MM.1S (cell line): ENCODE results near the gene TMEM147.

Source experiments
- DNase-seq: peaks from one replicate; pipeline ENCODE4 v3.0.0-alpha.2; 2015
- H2AFZ ChIP-seq: fragments of 300-600 bp; sonication (generic); 2 replicates; pipeline ENCODE4 v1.6.0; 2016; ENCODE audit warnings: antibody characterized with exemption, low read length
- H3F3A ChIP-seq: fragments of 300-600 bp; sonication (generic); 2 replicates; pipeline ENCODE4 v1.6.1; 2016; ENCODE audit warnings: mild to moderate bottlenecking, antibody characterized with exemption, low read length, moderate library complexity, mixed read lengths; ENCODE audit not compliant: insufficient read depth
- H3K27ac ChIP-seq: fragments of 300-600 bp; sonication (generic); 2 replicates; pipeline ENCODE4 v1.5.1; 2016; ENCODE audit warnings: mild to moderate bottlenecking, low read length
- H3K27me3 ChIP-seq: fragments of 300-600 bp; sonication (generic); replicated peaks from 2 replicates; pipeline ENCODE4 v1.6.0; 2016; ENCODE audit warnings: low read length; ENCODE audit not compliant: insufficient read depth
- H3K36me3 ChIP-seq: fragments of 300-600 bp; sonication (generic); replicated peaks from 2 replicates; pipeline ENCODE4 v1.6.1; 2016; ENCODE audit warnings: mild to moderate bottlenecking, low read length, mixed read lengths; ENCODE audit not compliant: insufficient read depth
- H3K4me1 ChIP-seq: fragments of 300-600 bp; sonication (generic); 2 replicates; pipeline ENCODE4 v1.6.1; 2016; ENCODE audit warnings: low read length, mixed read lengths
- H3K4me2 ChIP-seq: fragments of 300-600 bp; sonication (generic); 2 replicates; pipeline ENCODE4 v1.6.0; 2016; ENCODE audit warnings: low read depth, low read length
- H3K4me3 ChIP-seq: fragments of 300-600 bp; sonication (generic); 2 replicates; pipeline ENCODE4 v1.5.1; 2016; ENCODE audit warnings: low read length, mixed read lengths
- H3K79me2 ChIP-seq: fragments of 300-600 bp; sonication (generic); 2 replicates; pipeline ENCODE4 v1.6.1; 2016; ENCODE audit warnings: mixed run types, low read length, mixed read lengths
- H3K9ac ChIP-seq: fragments of 300-600 bp; sonication (generic); 2 replicates; pipeline ENCODE4 v1.6.1; 2016; ENCODE audit warnings: low read length, mixed read lengths
- H3K9me2 ChIP-seq: fragments of 300-600 bp; sonication (generic); replicated peaks from 2 replicates; pipeline ENCODE4 v1.6.1; 2016; ENCODE audit warnings: mild to moderate bottlenecking, low read length, mixed read lengths; ENCODE audit not compliant: insufficient read depth
- H3K9me3 ChIP-seq: fragments of 300-600 bp; sonication (generic); replicated peaks from 2 replicates; pipeline ENCODE4 v1.6.1; 2016; ENCODE audit warnings: mild to moderate bottlenecking, low read length, mixed read lengths; ENCODE audit not compliant: insufficient read depth
- H4K20me1 ChIP-seq: fragments of 300-600 bp; sonication (generic); 2 replicates; pipeline ENCODE4 v1.6.1; 2016; ENCODE audit warnings: mild to moderate bottlenecking, low read length, moderate library complexity, mixed read lengths; ENCODE audit not compliant: insufficient read depth
- CTCF ChIP-seq: fragments of 300-600 bp; sonication (generic); IDR thresholded peaks from 2 replicates; pipeline ENCODE4 v1.5.1; 2016; ENCODE audit warnings: antibody characterized with exemption, low read length, mixed read lengths
- EZH2 ChIP-seq: fragments of 300-600 bp; sonication (generic); optimal IDR thresholded peaks from 2 replicates; pipeline ENCODE3; 2017; ENCODE audit warnings: low read depth, mild to moderate bottlenecking, antibody characterized with exemption, low read length, mixed read lengths
- EZH2phosphoT487 ChIP-seq: fragments of 300-600 bp; sonication (generic); IDR thresholded peaks from 2 replicates; pipeline ENCODE4 v1.6.1; 2018; ENCODE audit warnings: antibody characterized with exemption, low read length

The TMEM147 gene

GRCh38 chr19:35517342-35517741, 28.1 kb upstream of the TMEM147 start:
- Histone ChIP-seq H3F3A (no peaks in the 10 kb centered on the region), H3K27ac (no peak overlapping the region), H3K9me3 (no peaks in the 10 kb centered on the region), H3K4me2 (no peak overlapping the region), H4K20me1 (no peaks in the 10 kb centered on the region), H3K36me3 (no peaks in the 10 kb centered on the region), H3K4me3 (no peak overlapping the region), H2AFZ (no peak overlapping the region), H3K27me3 (peaks cover 90% of the 10 kb centered on the region), H3K9ac (no peak overlapping the region), H3K79me2 (no peaks in the 10 kb centered on the region), H3K4me1 (no peaks in the 10 kb centered on the region), H3K9me2 (no peaks in the 10 kb centered on the region)
- DNase-seq = no peak
- TF ChIP-seq EZH2phosphoT487 = no peak
- TF ChIP-seq CTCF = no peak
- no peak for TF ChIP-seq EZH2

GRCh38 chr19:35518313-35518712, 27.1 kb upstream of the TMEM147 start:
- no peaks in the 10 kb centered on the region for H3K9me3 ChIP-seq
- H4K20me1 ChIP-seq = no peaks in the 10 kb centered on the region
- TF ChIP-seq EZH2phosphoT487 = no peak
- TF ChIP-seq CTCF = no peak
- no peak for TF ChIP-seq EZH2
- no peak overlapping the region for H3K27ac ChIP-seq
- no peaks in the 10 kb centered on the region for H3K79me2 ChIP-seq
- no peak overlapping the region for H3K4me2 ChIP-seq
- H3K9me2 ChIP-seq = no peaks in the 10 kb centered on the region
- H3K9ac ChIP-seq = no peak overlapping the region
- H3F3A ChIP-seq = no peaks in the 10 kb centered on the region
- no peaks in the 10 kb centered on the region for H3K36me3 ChIP-seq
- H3K4me1 ChIP-seq = no peaks in the 10 kb centered on the region
- peaks cover 90% of the 10 kb centered on the region for H3K27me3 ChIP-seq
- DNase-seq = no peak
- H3K4me3 ChIP-seq = no peak overlapping the region
- no peak overlapping the region for H2AFZ ChIP-seq

- DNase-seq = no peak
- Histone ChIP-seq H3K27ac (no peak overlapping the region), H3K4me1 (no peaks in the 10 kb centered on the region), H3K4me2 (no peak overlapping the region), H3K36me3 (no peaks in the 10 kb centered on the region), H3F3A (no peaks in the 10 kb centered on the region), H3K79me2 (no peaks in the 10 kb centered on the region), H4K20me1 (no peaks in the 10 kb centered on the region), H3K9ac (no peak overlapping the region), H3K27me3 (peaks cover 90% of the 10 kb centered on the region), H3K4me3 (no peak overlapping the region), H2AFZ (no peak overlapping the region), H3K9me3 (no peaks in the 10 kb centered on the region), H3K9me2 (no peaks in the 10 kb centered on the region)
- TF ChIP-seq CTCF = no peak
- TF ChIP-seq EZH2 = no peak
- no peak for TF ChIP-seq EZH2phosphoT487
Measured at GRCh38 chr19:35519291-35519690, 26.1 kb upstream of the TMEM147 start.
